Hematopoietic multipotent progenitor cell treated with erythropoietin and hydrocortisone succinate and interleukin-3 and kit ligand, for 8 days (in vitro differentiated cells): ENCODE data around the gene SFPQ.

ENCODE experiments used
- DNase-seq: peaks from one replicate; pipeline ENCODE4 v3.0.0-alpha.2; 2015

SFPQ gene

DNA sequence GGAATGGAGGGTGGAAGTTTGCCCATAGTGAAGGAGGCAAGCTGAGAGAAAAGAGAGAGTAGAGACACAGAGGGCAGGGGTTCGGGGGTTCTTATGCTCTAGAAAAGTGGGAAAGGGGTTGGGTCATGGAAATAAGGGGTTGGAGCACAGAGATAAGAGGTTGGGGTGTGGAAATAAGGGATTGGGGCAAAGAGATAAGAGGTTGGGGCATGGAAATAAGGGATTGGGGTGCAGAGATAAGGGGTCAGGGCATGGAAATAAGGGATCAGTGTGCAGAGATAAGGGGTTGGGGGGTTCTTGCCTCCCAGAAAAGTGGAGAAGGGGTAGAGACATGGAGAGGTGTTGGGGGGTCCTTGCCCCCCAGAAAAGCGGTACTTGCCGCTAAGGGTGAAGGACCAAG, 56.2 kb downstream of the SFPQ start:
- DNase-seq: peak; percentile 25
